Measurements from ENCODE around the gene PRKCA.
"Not testable (repeated sequence)": the region's sequence is repeated elsewhere in the genome, so short reads cannot be mapped to it uniquely, and the experiment has no call there.

PRKCA gene

GRCh38 chr17:66301864-66302741, at the start of gene PRKCA:
TSS of gene PRKCA (plus strand) at chr17:66302613.
- no peak for DNase-seq

GRCh38 chr17:66253458-66253857, 49.0 kb upstream of the PRKCA start:
- not testable (repeated sequence) for DNase-seq

GRCh38 chr17:66255112-66255511, 47.3 kb upstream of the PRKCA start:
- peak; percentile 2 for DNase-seq

GRCh38 chr17:66255527-66255971, 46.9 kb upstream of the PRKCA start:
- no peak for DNase-seq

- no peak for DNase-seq
These were observed 42.1 kb upstream of the PRKCA start for GRCh38 chr17:66260275-66260674.

GRCh38 chr17:66260688-66261087, 41.7 kb upstream of the PRKCA start:
- no peak for DNase-seq

GRCh38 chr17:66262767-66263166, 39.6 kb upstream of the PRKCA start:
- DNase-seq = no peak

- no peak for DNase-seq
These were observed 37.7 kb upstream of the PRKCA start for GRCh38 chr17:66264696-66265095.

- DNase-seq = no peak
These were observed 34.0 kb upstream of the PRKCA start for GRCh38 chr17:66268247-66268927.

GRCh38 chr17:66270106-66270505, 32.3 kb upstream of the PRKCA start:
- no peak for DNase-seq

- DNase-seq = no peak
These were observed 30.9 kb upstream of the PRKCA start for GRCh38 chr17:66271512-66271911.

- no peak for DNase-seq
These were observed 29.4 kb upstream of the PRKCA start for GRCh38 chr17:66272811-66273585.

- no peak for DNase-seq
These were observed 28.9 kb upstream of the PRKCA start for GRCh38 chr17:66273586-66273848.

- DNase-seq = no peak
These were observed 26.8 kb upstream of the PRKCA start for GRCh38 chr17:66275651-66276050.

- DNase-seq = no peak
These were observed 26.0 kb upstream of the PRKCA start for GRCh38 chr17:66276328-66276937.

- DNase-seq = no peak
These were observed 25.2 kb upstream of the PRKCA start for GRCh38 chr17:66277191-66277590.

GRCh38 chr17:66281661-66282369, 20.6 kb upstream of the PRKCA start:
- no peak for DNase-seq

- DNase-seq = no peak
These were observed 19.0 kb upstream of the PRKCA start for GRCh38 chr17:66283296-66283934.

GRCh38 chr17:66283971-66284370, 18.4 kb upstream of the PRKCA start:
- DNase-seq = no peak

- no peak for DNase-seq
These were observed 17.3 kb upstream of the PRKCA start for GRCh38 chr17:66285149-66285548.

- DNase-seq = no peak
These were observed 14.5 kb upstream of the PRKCA start for GRCh38 chr17:66287911-66288310.

- no peak for DNase-seq
These were observed 12.2 kb upstream of the PRKCA start for GRCh38 chr17:66290101-66290722.

All from NCI-H446 treated with DMSO at 0.1 percent for 48 hours (cell line).